Aorta (tissue), 5 donors: ENCODE measurements around the gene THEMIS. TPM values are rescaled to one million over a fixed set of nuclear protein-coding genes. Genes with fewer than 3 reads are reported as not detected.

ENCODE experiments used
- ATAC-seq: fragments of 200-7000 bp; cut with Tn5 transposase; one replicate; pipeline ENCODE4 v1.9.1; 2022; ENCODE audit warnings: moderate library complexity; ENCODE audit not compliant: low FRiP score
- DNase-seq, 2 donors: peaks; one replicate each; pipeline ENCODE4 v3.0.0-alpha.2; 2020
- H3K27ac ChIP-seq, 2 donors: one replicate each; pipeline ENCODE4 v1.5.1; 2013; ENCODE audit warnings: low read length in 2 of 2, mild to moderate bottlenecking in 2 of 2, moderate library complexity in 2 of 2, control low read depth in 1 of 2, inconsistent platforms in 1 of 2, low read depth in 1 of 2
- H3K27me3 ChIP-seq, 2 donors: one replicate each; pipeline ENCODE4 v1.6.1; 2013; ENCODE audit warnings: control low read depth in 1 of 2, low read length in 1 of 2, mild to moderate bottlenecking in 1 of 2, moderate library complexity in 1 of 2; ENCODE audit not compliant: insufficient read depth in 2 of 2, control insufficient read depth in 1 of 2
- H3K36me3 ChIP-seq, 2 donors: one replicate each; pipeline ENCODE4 v1.6.1; 2013; ENCODE audit warnings: control low read depth in 1 of 2, low read length in 1 of 2, mild to moderate bottlenecking in 1 of 2; ENCODE audit not compliant: insufficient read depth in 2 of 2, control insufficient read depth in 1 of 2
- H3K4me1 ChIP-seq, 2 donors: one replicate each; pipeline ENCODE4 v1.6.1; 2013; ENCODE audit warnings: low read length in 2 of 2, control low read depth in 1 of 2, mild to moderate bottlenecking in 1 of 2, moderate library complexity in 1 of 2; ENCODE audit not compliant: insufficient read depth in 2 of 2, control insufficient read depth in 1 of 2
- H3K4me3 ChIP-seq, 2 donors: one replicate each; pipeline ENCODE4 v1.5.1; 2013; ENCODE audit warnings: low read length in 2 of 2, control low read depth in 1 of 2, mild to moderate bottlenecking in 1 of 2
- H3K9me3 ChIP-seq: one replicate; pipeline ENCODE4 v1.6.1; 2013; ENCODE audit warnings: mild to moderate bottlenecking, low read length; ENCODE audit not compliant: control insufficient read depth
- WGBS, 2 donors: extraction: QIAGEN DNeasy Blood & Tissue Kit; methylation state at CpG; one replicate each; pipeline ENCODE4 v1.1.7; 2013; 5-methylcytosine and 5-hydroxymethylcytosine counted together
- intact Hi-C, 2 donors: fragments of 100-400 bp; cut with DNase I; formaldehyde crosslinking; loops; one replicate each; pipeline versions ENCODE4 v1.14.2 to v1.15.0; 2022
- polyA plus RNA-seq, 2 donors: library from polyadenylated mRNA; stranded (reverse); fragments of 200-250 nt; gene quantifications; one replicate each; pipeline ENCODE4 v1.2.3, GENCODE V29; 2013
- total RNA-seq, 2 donors: library from RNA; stranded (reverse); fragmentation: NEBNext Ultra II Directional; extraction: Animal tissue kit (Norgen Biotek cat#: 25700); gene quantifications; one replicate each; pipeline ENCODE4 v1.2.1, GENCODE V29; 2021
- donor health status: healthy with polysubstance abuse.
- donor health status: Bipolar disorder and iron deficiency.
- donor health status: DM: no; HTN: no; CAD: no.
- donor health status: DM: no; HTN: no; CAD: no.
- donor health status: DM: yes; HTN: yes; CAD: no.

Gene THEMIS
- total and polyA plus RNA-seq, 4 donors = 0.63 to 1.7 (median 0.68) TPM; not detected in 1

DNA sequence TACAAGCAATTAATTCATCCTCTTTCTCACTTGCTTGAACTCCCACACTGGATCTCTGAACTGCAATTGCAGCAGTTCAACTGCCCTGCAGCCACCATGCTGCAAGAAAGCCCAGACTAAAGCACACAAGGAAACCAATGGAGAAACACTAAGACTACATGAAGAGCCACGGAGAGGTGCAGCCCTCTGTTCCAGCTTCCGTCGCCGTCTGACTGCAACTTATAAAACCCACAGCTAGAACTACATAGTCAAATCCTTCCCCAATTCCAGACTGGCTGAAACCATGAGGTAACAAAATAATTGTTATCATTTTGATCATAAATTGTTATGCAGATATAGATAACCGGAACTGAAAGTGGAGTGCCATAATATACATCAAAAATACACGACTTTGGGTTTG lies 21.1 kb upstream of the THEMIS start:
- H3K27me3 ChIP-seq = no peaks in the 10 kb centered on the region
- WGBS, 2 donors = 88 to 89% methylated on average over 6 of the region's 6 CpGs
- no peak for ATAC-seq
- H3K4me1 ChIP-seq = no peaks in the 10 kb centered on the region
- H3K36me3 ChIP-seq = no peaks in the 10 kb centered on the region
- no peak overlapping the region for H3K27ac ChIP-seq
- H3K4me3 ChIP-seq = no peak overlapping the region
- peaks cover 5% of the 10 kb centered on the region for H3K9me3 ChIP-seq
- DNase-seq = no peak
- intact Hi-C loops = no loop called here

DNA sequence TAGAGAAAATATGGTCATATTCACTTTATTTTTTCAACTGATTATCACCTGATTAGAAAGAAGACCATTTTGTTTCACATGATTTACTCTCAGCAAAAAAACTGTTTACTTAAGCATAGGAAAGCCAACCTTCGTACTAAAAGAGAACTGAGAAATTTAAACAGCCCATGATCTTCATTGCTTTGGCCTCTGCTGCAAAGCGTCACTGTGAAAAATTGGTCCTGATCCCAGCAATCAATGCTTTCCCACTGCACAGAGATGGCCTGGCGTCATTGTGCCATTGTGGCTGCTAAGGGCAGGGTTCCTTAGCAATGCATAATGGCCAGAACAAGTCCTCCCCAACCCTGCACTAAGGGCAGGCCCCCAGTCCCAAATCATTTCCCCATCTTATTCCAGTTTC lies 19.9 kb upstream of the THEMIS start:
- 31 to 39% methylated on average over 3 of the region's 3 CpGs for WGBS, 2 donors
- Histone ChIP-seq H3K4me1 (no peaks in the 10 kb centered on the region), H3K4me3 (no peak overlapping the region), H3K9me3 (no peaks in the 10 kb centered on the region), H3K36me3 (no peaks in the 10 kb centered on the region), H3K27me3 (no peaks in the 10 kb centered on the region), H3K27ac (no peak overlapping the region)
- DNase-seq (no peak), ATAC-seq (no peak)
- intact Hi-C loops = no loop called here

DNA sequence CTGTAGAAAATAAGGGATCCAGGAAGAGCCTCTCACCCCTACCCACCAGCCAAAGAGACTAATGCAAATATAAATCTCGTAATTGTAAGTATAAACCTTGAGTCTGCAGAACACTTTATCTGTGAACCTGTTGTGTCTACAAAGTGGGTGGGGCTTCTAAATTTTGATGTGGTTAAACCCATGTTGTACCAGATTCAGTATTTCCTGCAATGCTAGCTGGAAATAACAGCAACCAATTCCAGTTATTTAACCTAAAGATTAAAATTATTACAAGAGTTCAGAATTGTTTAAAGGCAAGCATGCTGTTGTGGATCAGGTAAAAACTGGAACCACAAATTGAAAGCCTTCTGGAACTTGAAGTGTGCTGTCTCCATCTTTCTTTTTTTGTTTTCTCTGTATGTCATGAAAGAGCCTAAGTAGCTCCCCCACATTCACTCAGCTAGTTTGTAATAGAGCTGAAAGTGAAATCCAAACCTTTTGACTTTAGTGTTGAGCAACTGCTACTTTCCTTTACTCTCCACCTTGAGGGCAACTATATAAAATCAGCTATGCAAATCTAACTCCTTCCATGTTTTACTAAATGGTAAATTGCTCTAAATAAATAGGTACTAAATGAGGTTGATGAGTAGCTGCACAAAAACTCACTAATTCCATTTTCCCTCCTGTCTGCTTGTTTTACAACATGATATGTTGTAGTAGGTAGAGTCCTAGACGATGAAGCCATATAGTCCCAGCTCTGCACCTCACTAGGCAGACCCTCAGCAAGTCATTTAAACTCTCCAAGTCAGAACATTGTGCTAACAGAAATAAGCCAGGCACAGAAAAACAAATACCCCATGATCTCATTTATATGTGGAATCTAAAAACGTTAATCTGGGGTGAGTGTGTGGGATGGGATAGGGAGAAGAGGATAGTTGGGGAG lies 17.9 kb upstream of the THEMIS start:
- no peak overlapping the region for H3K4me3 ChIP-seq
- no peaks in the 10 kb centered on the region for H3K36me3 ChIP-seq
- DNase-seq (no peak), ATAC-seq (no peak)
- no peaks in the 10 kb centered on the region for H3K4me1 ChIP-seq
- no peaks in the 10 kb centered on the region for H3K9me3 ChIP-seq
- no peaks in the 10 kb centered on the region for H3K27me3 ChIP-seq
- intact Hi-C loops = no loop called here
- H3K27ac ChIP-seq = no peak overlapping the region
- WGBS, 2 donors = 59 to 66% methylated on average over 3 of the region's 3 CpGs

DNA sequence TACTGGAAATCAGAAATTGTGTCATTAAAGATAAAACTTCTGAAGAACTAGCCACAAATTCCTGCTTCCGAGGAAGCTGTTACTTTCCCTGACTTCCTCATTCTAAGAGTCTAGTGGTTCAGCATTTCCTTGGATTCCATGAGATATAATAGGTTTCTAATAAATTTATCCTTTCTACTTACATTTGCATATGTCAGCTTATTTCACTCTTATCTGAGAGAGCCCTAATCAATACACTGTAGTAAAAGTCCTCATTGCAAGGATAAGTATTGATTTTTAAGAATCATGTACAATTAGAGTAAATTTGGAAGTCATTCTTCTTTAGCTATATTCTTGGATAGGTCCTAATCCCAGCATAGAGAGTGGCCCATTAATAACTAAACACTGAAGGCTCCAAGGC lies 16.9 kb upstream of the THEMIS start:
- intact Hi-C loops = no loop called here
- WGBS, 2 donors = 71 to 72% methylated on average over 1 of the region's 1 CpG
- Histone ChIP-seq H3K27ac (no peak overlapping the region), H3K36me3 (no peaks in the 10 kb centered on the region), H3K27me3 (no peaks in the 10 kb centered on the region), H3K9me3 (no peaks in the 10 kb centered on the region), H3K4me3 (no peak overlapping the region), H3K4me1 (no peaks in the 10 kb centered on the region)
- ATAC-seq = no peak
- no peak for DNase-seq

DNA sequence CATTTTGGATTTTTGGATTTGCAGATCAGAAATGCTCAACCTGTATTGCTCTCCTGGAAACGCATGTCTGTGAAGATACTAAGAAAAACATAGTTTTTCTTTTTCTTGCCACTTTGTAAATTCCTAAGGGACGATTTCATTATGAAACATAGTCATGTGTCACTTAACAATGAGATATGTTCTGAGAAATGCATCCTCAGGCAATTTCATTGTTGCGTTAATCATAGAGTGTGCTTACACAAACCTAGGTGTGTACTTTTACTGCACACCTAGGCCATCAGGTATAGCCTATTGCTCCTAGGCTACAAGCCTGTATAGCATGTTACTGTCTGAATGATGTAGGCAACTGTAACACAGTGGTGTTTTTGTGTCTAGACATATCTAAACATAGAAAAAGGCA lies 13.4 kb upstream of the THEMIS start:
- ATAC-seq (no peak), DNase-seq (no peak)
- Histone ChIP-seq H3K9me3 (no peaks in the 10 kb centered on the region), H3K36me3 (no peaks in the 10 kb centered on the region), H3K4me1 (no peaks in the 10 kb centered on the region), H3K4me3 (no peak overlapping the region), H3K27me3 (no peaks in the 10 kb centered on the region), H3K27ac (no peak overlapping the region)
- WGBS, 2 donors = 63 to 73% methylated on average over 3 of the region's 3 CpGs
- intact Hi-C loops = no loop called here

DNA sequence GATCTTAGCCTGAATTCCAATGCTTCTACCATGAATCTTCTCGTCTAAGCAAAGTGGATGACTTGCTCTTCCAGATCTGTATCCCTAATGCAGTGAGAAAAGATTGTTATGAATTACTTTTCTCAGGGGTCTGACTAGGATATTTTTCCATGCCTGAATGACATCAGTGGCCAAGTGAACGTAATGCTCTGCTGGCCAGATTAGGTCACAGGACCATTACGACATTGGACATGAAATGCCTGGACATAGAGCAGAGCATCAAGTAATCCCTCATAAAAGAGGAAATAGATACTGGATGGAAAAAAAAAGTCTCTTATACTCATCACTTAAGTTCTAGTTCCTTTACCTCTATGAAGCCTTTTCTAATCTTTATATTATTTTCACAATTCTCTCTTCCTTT lies 12.1 kb upstream of the THEMIS start:
- H3K27me3 ChIP-seq = no peaks in the 10 kb centered on the region
- 20 to 52% methylated on average over 3 of the region's 3 CpGs for WGBS, 2 donors
- intact Hi-C loops = no loop called here
- no peak overlapping the region for H3K27ac ChIP-seq
- H3K4me3 ChIP-seq = no peak overlapping the region
- ATAC-seq (no peak), DNase-seq (no peak)
- no peaks in the 10 kb centered on the region for H3K4me1 ChIP-seq
- no peaks in the 10 kb centered on the region for H3K36me3 ChIP-seq
- no peaks in the 10 kb centered on the region for H3K9me3 ChIP-seq

DNA sequence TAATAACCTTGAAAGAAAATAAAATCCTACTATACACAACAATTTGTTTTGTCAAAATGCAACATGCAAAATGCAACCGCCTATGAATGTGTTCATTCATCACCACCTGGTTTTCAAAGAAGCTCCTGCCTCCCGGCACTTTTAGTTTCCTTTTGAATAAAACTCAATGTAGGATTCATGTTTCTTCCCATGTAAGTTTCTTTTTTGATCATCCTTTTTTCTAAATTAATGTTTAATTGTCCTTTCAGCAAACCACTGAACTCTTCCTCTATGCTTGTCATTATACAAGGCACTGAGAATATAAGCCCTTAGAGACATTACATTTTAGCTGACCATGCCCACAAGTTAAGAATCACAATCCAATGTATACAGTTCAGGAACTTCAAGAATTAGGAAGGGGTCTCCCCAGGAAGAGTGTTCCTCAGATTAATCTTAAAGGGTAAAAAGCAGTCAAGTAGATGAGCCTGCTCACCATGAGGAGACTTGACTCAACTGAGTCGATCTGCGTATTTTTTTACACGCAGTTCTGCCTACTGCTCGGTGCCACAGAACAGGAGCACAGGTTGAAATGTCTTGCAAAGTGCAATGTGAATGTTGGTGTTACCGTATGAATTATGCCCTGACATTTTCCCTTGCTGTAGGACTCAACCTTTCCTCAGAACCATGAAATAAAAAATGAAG lies 7.2 kb upstream of the THEMIS start:
- H3K36me3 ChIP-seq = no peaks in the 10 kb centered on the region
- H3K27me3 ChIP-seq = no peaks in the 10 kb centered on the region
- DNase-seq (no peak), ATAC-seq (no peak)
- H3K9me3 ChIP-seq = no peaks in the 10 kb centered on the region
- H3K4me1 ChIP-seq = no peaks in the 10 kb centered on the region
- 89 to 92% methylated on average over 7 of the region's 7 CpGs for WGBS, 2 donors
- intact Hi-C loops = no loop called here
- H3K27ac ChIP-seq = no peak overlapping the region
- H3K4me3 ChIP-seq = no peak overlapping the region

DNA sequence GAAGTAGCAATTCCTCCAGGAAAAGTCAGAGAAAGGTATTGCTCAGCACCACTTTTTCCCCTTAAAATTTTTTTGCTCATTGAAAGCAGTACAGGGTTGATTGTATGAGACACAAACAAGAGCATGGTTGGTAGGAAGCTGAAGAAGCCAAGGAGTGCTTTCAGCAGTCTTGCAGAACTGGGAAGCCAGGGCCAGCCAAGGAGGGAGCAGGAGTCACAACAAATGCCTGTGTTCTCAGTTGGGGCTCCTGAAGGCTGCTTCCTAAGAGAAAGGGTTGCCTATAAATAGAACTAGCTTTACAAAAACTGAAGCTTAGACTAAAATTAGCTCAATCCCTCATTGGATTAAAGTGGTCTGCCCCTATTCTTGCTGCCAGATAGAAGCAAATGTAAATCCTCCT lies 3.3 kb upstream of the THEMIS start:
- DNase-seq = no peak
- no peak for ATAC-seq
- intact Hi-C loops = no loop called here

DNA sequence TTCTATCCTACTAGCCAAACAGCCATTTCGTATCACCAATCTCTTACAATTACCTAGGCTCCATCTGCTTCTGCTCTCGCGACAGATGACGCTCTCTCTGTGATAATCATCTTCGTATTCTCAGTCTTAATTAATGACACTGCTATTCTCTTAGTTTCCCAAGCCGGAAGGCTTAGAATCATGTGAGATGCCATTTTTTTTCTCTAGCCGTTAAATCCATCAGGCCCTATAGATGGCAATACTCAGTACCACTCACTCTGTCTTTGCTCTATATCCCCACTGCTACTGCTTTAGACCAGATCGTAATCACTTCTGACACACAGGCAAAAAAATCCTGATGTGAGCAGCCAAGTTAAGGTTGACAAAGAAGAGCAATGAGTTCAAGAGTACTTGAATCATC lies 2.1 kb upstream of the THEMIS start:
- intact Hi-C loops = no loop called here
- Histone ChIP-seq H3K27ac (no peak overlapping the region), H3K36me3 (no peaks in the 10 kb centered on the region), H3K9me3 (no peaks in the 10 kb centered on the region), H3K4me1 (no peaks in the 10 kb centered on the region), H3K27me3 (no peaks in the 10 kb centered on the region), H3K4me3 (no peak overlapping the region)
- WGBS, 2 donors = 89 to 90% methylated on average over 8 of the region's 8 CpGs
- ATAC-seq (no peak), DNase-seq (no peak)

More for the DNA sequence above, 3.3 kb upstream of the THEMIS start:
- Histone ChIP-seq H3K36me3 (no peaks in the 10 kb centered on the region), H3K4me3 (no peak overlapping the region), H3K4me1 (no peaks in the 10 kb centered on the region), H3K9me3 (no peaks in the 10 kb centered on the region), H3K27ac (no peak overlapping the region), H3K27me3 (no peaks in the 10 kb centered on the region)
